ENCODE results near the gene KDM3A.
A peak's percentile ranks its signal among the peaks of the same experiment; 100 is the strongest.
"Not testable (repeated sequence)": the region's sequence is repeated elsewhere in the genome, so short reads cannot be mapped to it uniquely, and the experiment has no call there.

The KDM3A gene

DNA sequence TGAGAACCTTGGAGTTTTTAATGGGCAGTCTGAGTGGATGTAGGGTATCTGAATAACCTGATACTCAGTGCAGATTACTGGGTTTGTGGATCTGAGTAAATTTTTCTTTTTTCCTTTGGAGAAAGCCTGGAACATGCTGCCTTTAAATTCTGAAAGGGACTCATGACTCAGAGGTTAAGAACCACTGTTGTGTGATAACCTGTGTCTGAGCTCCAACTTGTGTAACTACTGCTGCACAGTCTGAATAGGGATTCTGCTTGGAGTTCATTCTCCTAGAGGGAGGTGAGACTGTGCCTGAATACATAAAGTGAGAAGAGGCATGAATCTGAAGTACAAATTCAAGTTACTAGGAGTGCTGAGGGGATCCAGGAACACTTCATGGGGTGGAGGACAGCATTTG lies 36.2 kb downstream of the KDM3A start:
- no peak for DNase-seq

DNA sequence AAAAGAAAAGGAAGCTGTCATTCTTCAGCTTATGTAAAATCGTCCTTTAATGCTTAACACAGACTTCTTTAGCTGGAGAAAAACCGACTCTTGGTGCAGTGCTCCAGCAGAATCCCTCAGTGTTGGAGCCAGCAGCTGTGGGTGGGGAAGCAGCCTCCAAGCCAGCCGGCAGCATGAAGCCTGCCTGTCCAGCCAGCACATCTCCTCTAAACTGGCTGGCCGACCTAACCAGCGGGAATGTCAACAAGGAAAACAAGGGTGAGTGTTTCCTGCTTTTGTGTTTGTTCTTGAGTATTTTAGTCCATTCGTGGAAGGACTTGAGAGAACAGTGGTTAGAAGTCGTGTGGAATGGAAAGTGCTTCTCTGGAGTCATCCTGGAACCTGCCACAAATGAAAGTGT lies 38.9 kb downstream of the KDM3A start:
- DNase-seq, result no peak

GRCh38 chr2:86482034-86482433 lies 40.9 kb downstream of the KDM3A start:
- no peak for DNase-seq

- no peak for DNase-seq
Measured at GRCh38 chr2:86484385-86484784, 43.2 kb downstream of the KDM3A start.

DNA sequence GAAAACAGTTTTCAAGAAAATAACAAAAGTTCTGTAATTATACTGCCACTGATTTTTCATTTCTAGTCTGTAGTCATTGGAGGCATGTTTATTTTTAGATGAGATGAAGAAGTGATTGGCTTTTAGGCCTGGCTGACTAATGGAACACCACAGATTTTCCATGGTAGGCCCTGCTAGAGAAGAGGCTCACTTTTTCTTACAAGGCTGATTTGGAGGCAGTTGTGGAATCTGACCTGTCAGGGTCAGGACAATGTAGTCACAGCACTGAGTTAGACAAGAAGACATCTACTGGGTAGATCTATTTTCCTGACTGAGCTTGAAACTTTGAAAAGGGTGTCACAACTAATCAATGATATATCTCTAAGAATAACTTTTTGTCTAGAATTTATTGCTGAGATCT lies 43.9 kb downstream of the KDM3A start:
- DNase-seq, result no peak

DNA sequence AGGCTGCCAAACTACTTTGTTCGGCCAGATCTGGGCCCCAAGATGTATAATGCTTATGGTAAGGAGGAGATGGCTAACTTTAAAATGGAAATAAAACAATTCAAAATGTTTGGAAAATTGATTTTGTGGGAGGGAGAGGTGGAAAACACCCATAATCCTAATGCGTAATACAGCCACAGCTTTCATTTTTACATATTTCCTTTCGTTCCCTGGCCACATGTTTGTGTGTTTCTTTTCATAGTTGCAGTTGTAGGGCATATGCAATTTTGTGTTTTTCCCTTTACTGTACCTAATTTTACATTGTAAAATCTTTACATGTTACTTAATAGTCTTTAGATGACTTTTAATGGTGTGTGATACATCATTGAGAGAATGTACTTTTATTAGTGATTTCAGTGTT lies 44.6 kb downstream of the KDM3A start:
- no peak for DNase-seq

- no peak for DNase-seq
Measured at GRCh38 chr2:86487062-86487461, 45.9 kb downstream of the KDM3A start.

DNA sequence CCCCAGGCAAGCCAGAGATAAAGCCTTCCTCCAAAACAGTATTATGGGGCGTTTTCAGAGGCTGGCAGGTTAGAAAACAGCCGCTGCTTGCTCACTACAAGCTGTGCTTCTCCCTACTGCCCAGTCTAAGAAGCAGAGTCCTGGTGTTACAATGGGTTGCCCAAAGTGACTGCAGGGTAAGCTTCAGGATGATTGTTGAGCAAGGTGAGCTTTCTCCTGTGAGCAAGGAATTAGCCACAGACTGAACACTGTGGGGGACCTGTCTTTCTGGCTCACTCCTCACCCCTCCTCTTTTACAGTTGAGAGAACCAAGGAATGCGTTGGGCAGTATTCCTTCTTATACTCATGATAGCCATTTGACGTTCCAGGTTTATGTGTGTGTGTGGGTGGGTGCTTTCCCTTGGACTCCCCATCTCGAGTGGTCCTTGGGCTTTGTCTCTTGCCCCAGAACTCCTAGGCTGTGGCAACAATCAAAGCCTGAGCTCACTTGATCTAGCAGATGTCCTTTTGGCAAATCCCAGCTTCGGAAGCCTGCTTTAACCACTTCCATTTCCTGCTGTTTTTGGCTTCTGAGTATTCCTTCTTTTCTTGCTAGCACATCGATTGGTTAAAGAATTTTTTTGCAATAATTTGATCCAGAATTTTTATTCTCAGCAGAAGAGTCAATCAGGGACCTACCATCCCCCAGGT lies 47.5 kb downstream of the KDM3A start:
- no peak for DNase-seq

DNA sequence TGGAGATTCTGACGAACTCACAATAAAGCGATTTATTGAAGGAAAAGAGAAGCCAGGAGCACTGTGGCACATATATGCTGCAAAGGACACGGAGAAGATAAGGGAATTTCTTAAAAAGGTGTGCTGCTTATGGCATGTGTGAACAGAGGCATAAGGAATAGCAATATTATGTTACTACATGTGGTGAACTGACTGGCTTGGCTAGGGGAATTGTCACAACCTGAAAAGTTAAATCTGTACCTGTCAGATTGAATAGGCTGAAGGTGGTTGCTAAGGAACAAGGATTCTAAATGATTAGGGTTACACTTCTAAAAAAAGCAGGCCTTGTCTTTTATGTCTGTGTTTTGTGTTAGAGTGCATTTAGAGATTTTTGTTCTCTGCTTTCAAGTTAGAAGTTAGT lies 48.4 kb downstream of the KDM3A start:
- no peak for DNase-seq

DNA sequence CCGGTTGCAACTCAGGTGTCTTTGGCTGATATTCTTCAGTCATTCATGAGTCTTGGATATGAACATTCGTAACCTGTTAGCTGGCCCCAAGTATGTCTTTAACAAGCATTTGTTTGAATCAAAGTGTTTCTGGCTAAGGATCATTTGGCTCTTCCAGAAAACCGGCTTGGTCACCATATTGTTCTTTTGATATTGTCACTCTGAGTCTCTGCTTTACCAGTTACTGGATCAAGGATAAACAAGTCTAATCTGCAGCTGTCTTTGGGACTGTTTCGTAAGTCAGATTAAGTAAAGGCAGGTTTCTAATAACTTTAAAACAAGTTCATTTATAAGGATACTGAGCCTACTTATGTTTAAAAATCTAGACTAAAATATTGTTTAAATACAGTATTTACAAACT lies 49.1 kb downstream of the KDM3A start:
- DNase-seq, result no peak

- DNase-seq, result no peak
Measured at GRCh38 chr2:86491088-86491487, 49.9 kb downstream of the KDM3A start.

GRCh38 chr2:86492048-86492453 lies 50.9 kb downstream of the KDM3A start:
- DNase-seq, result no peak

DNA sequence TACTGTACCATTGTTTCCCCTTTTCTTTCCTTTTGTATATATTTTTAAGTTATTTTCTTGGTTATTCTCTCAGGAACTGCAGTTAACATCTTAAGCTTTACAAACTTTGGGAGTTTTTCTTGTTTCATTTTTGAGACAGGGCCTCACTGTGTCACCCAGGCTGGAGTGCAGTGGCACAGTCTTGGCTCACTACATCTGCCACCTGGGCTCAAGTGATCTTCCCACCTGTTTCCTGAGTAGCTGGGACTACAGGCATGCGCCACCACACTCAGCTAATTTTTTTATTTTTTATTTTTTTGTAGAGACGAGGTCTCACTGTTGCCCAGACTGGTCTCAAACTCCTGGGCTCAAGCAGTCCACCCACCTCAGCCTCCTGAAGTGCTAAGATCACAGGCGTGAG lies 55.2 kb downstream of the KDM3A start:
- not testable (repeated sequence) for DNase-seq

- DNase-seq, result no peak
Measured at GRCh38 chr2:86498468-86499260, 57.5 kb downstream of the KDM3A start.

DNA sequence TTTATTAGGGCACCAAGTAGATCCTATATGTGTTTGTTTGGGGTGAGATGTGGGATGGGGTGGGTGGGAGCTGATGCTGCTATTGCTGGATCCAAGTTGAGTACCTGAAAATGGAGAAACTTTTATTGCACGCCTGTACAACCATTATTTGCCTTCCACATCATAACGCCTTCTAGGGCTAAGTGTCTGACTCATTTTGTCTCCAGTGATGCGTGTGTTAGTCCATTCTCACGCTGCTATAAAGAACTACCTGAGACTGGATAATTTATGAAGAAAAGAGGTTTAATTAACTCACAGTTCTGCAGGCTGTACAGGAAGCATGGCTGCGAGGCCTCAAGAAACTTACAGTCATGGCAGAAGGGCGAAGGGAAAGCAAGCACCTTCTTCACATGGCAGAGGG lies 58.2 kb downstream of the KDM3A start:
- no peak for DNase-seq

DNA sequence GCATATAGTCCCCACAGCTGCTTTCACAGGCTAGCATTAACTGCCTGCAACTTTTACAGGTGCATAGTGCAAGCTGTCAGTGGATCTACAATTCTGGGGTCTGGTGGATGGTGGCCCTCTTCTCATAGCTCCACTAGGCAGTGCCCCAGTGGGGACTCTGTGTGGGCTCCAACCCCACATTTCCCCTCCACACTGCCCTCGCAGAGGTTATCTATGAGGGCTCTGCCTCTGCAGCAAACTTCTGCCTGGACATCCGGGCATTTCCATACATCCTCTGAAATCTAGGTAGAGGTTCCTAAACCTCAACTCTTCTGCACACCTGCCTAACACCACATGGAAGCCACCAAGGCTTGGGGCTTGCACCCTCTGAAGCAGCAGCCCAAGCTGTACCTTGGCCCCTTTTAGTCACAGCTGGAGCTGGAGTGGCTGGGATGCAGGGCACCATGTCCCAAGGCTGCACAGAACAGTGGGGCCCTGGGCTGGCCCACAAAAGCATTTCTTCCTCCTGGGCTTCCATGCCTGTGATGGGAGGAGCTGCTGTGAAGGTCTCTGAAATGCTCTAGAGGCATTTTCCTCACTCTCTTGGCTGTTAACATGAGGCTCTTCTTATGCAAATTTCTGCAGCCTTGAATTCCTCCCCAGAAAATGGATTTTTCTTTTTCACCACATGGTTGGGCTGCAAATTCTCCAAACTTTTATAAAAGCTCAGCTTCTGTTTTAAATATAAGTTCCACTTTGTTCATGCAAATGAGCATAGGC lies 59.3 kb downstream of the KDM3A start:
- DNase-seq, result no peak

- DNase-seq, result no peak
Measured at GRCh38 chr2:86507600-86507999, 66.4 kb downstream of the KDM3A start.

DNA sequence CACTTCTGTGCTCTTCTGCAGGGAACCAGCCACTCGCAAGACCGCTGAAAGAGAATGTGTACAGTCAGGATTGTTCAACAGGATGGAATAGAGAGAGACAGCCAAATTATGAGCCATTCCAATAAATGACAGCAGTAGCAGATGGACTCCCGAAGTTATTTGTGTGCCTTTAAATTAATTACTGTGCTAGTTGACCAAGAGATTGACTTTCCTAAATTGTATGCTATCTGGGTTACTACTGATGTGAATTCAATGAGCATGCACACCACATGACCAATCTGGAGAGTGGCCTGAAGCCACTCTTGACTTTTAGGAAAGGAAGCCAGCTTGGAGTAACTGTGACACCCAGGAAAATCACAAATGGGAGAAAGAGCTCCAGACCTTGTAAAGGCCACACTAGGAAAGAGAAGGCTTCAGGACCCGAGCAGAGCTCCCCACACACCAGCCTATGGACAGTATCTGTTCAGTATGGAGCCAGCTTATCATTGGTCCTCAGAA lies 69.3 kb downstream of the KDM3A start:
- DNase-seq, result no peak

DNA sequence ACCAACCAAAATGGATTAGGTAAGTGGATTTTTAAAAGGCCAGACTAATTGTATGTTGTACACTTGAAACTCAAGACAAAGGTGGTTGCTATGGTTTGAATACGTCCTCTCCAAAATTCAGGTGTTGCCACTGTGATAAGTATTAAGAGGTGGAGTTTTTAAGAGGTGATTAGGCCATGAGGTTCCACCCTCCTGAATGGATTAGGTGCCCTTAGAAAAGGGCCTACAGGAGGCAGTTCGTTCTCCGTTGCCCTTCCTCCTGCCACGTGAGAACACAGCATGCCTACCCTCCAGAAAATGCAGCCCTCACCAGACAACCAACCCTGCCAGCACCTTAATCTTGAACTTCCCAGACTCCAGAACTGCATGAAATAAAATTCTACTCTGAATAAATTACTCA lies 70.9 kb downstream of the KDM3A start:
- DNase-seq, result peak; percentile 67

- no peak for DNase-seq
Measured at GRCh38 chr2:86512892-86513291, 71.7 kb downstream of the KDM3A start.

GRCh38 chr2:86513948-86514660 lies 72.9 kb downstream of the KDM3A start:
- DNase-seq, result no peak

GRCh38 chr2:86518481-86518880 lies 77.3 kb downstream of the KDM3A start:
- DNase-seq, result no peak

DNA sequence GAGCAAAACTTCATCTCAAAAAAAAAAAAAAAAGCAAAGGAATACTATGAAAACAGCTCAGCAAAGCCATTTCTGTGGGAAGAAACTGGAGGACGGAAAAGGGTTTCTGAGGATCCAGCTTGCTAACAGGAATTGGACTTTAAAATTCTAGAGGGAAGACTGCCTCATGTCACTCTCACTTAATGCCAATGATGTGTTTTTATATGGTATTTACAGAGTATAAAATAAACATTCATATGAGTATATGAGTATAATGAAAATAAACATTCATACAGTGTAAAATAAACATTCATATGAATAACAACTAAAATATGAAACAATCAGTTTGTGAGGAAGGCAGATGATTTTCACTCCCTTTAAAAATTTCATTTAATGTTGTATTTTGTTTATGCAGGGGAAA lies 78.2 kb downstream of the KDM3A start:
- no peak for DNase-seq
